GM12878 (cell line): Measurements from ENCODE around the gene LSMEM2. TPM values are rescaled to one million over a fixed set of nuclear protein-coding genes. Genes with fewer than 3 reads are reported as not detected.
A peak's percentile ranks its signal among the peaks of the same experiment; 100 is the strongest.

ENCODE experiments used
- ATAC-seq: fragments of 200-7000 bp; cut with Tn5 transposase; 3 replicates; pipeline ENCODE4 v1.9.1; 2020; ENCODE audit warnings: mild to moderate bottlenecking, moderate library complexity
- BruUV-seq: library from RNA; stranded (reverse); fragments of 400-500 nt; replicated peaks from 2 replicates; lab custom pipeline; 2021; lab: Mats Ljungman, UMichigan
- CTCF ChIA-PET: fragments of 300-600 bp; sonication (Branson Sonifier 250); formaldehyde crosslinking; extraction: SDS; loops from one replicate; lab custom pipeline; 2021; ENCODE audit warnings: inconsistent platforms; lab: Yijun Ruan, JAX
- POLR2A ChIA-PET: fragments of 350-600 bp; formaldehyde crosslinking; extraction: SDS; loops from one replicate; lab custom pipeline; 2021; ENCODE audit warnings: inconsistent platforms; lab: Charles Lee
- RAD21 ChIA-PET: fragments of 300-600 bp; sonication (Branson Sonifier 250); formaldehyde crosslinking; loops from one replicate; lab custom pipeline; 2023; ENCODE audit warnings: antibody characterized with exemption; ENCODE audit not compliant: unreplicated experiment; lab: Charles Lee
- SMC1A ChIA-PET: fragments of 300-600 bp; sonication (Branson Sonifier 250); formaldehyde crosslinking; loops from one replicate; lab custom pipeline; 2023; ENCODE audit not compliant: unreplicated experiment, uncharacterized antibody; lab: Charles Lee
- DNase-seq: peaks from one replicate; pipeline ENCODE4 v3.0.0-alpha.2; 2011; ENCODE audit warnings: low read depth, low spot score
- FAIRE-seq: peaks from 3 replicates; lab custom pipeline; 2011; peaks lifted over from hg19 to GRCh38; lab: Jason Lieb, UNC
- H2AFZ ChIP-seq: 2 replicates; pipeline ENCODE4 v1.6.0; 2011; ENCODE audit warnings: low read depth, low read length, control low read depth; ENCODE audit not compliant: control insufficient read depth
- H3K27ac ChIP-seq: 2 replicates; pipeline ENCODE4 v1.5.1; 2011; ENCODE audit warnings: control low read depth; ENCODE audit not compliant: control insufficient read depth, insufficient read depth
- H3K27me3 ChIP-seq, 2 experiments: replicated peaks in 1 of 2; 2 replicates each; pipeline versions ENCODE4 v1.6.0 to v1.6.1; 2011; ENCODE audit warnings: low read length in 1 of 2; ENCODE audit not compliant: control insufficient read depth in 2 of 2, insufficient read depth in 2 of 2
- H3K36me3 ChIP-seq, 2 experiments: 2 replicates each; pipeline ENCODE4 v1.5.1; 2011; ENCODE audit warnings: low read length in 1 of 2; ENCODE audit not compliant: control insufficient read depth in 2 of 2, insufficient read depth in 2 of 2
- H3K4me1 ChIP-seq: 2 replicates; pipeline ENCODE4 v1.6.1; 2011; ENCODE audit warnings: mild to moderate bottlenecking, low read length, moderate library complexity, mixed read lengths; ENCODE audit not compliant: control insufficient read depth, insufficient read depth
- H3K4me2 ChIP-seq: 2 replicates; pipeline ENCODE4 v1.6.0; 2011; ENCODE audit warnings: control low read depth; ENCODE audit not compliant: control insufficient read depth, insufficient read depth
- H3K4me3 ChIP-seq: fragments of 200-600 bp; sonication (generic); 2 replicates; pipeline ENCODE4 v1.5.1; 2016
- H3K79me2 ChIP-seq: 2 replicates; pipeline ENCODE4 v1.6.0; 2011; ENCODE audit warnings: low read length; ENCODE audit not compliant: control insufficient read depth, insufficient read depth
- H3K9ac ChIP-seq: 2 replicates; pipeline ENCODE4 v1.8.0; 2011; ENCODE audit warnings: low read length, control low read depth, mixed read lengths; ENCODE audit not compliant: control insufficient read depth, insufficient read depth
- H3K9me3 ChIP-seq: replicated peaks from 3 replicates; pipeline ENCODE4 v1.5.1; 2011; ENCODE audit warnings: mild to moderate bottlenecking, low read length; ENCODE audit not compliant: control insufficient read depth, insufficient read depth
- H4K20me1 ChIP-seq: 2 replicates; pipeline ENCODE4 v1.6.0; 2011; ENCODE audit not compliant: control insufficient read depth, insufficient read depth
- CBFB ChIP-seq: IDR thresholded peaks from 2 replicates; pipeline ENCODE4 v1.6.1; 2016; ENCODE audit warnings: antibody characterized with exemption, low read depth
- CTCF ChIP-seq, 3 experiments: IDR thresholded peaks in 2 of 3; conservative IDR thresholded peaks in 1 of 3; 2 replicates each; pipeline ENCODE4 v1.5.1; 2011; ENCODE audit warnings: low read depth in 3 of 3, low read length in 3 of 3, mild to moderate bottlenecking in 3 of 3, control low read depth in 2 of 3, moderate library complexity in 2 of 3, inconsistent platforms in 1 of 3, mixed read lengths in 1 of 3; ENCODE audit not compliant: control insufficient read depth in 2 of 3, insufficient read depth in 1 of 3; ENCODE audit errors: extremely low read depth in 1 of 3
- ELK1 ChIP-seq: IDR thresholded peaks from 2 replicates; pipeline ENCODE4 v1.6.1; 2012; ENCODE audit warnings: low read depth, low read length, improper control_type of control experiment
- HDAC6 ChIP-seq: fragments of 200-600 bp; sonication (generic); IDR thresholded peaks from one replicate; pipeline ENCODE4 v1.8.0; 2017; ENCODE audit warnings: antibody characterized with exemption; ENCODE audit not compliant: unreplicated experiment
- PAX5 ChIP-seq: IDR thresholded peaks from 2 replicates; pipeline ENCODE4 v1.6.1; 2011; ENCODE audit warnings: low read depth, low read length, borderline replicate concordance
- SMARCA5 ChIP-seq: fragments of 450-650 bp; IDR thresholded peaks from 2 replicates; pipeline ENCODE4 v1.6.1; 2017; ENCODE audit warnings: mild to moderate bottlenecking
- SP1 ChIP-seq: IDR thresholded peaks from one replicate; pipeline ENCODE4 v1.6.1; 2011; ENCODE audit warnings: low read depth, low read length
- SRF ChIP-seq, 2 experiments: IDR thresholded peaks; 2 replicates each; pipeline ENCODE4 v1.6.1; 2011; ENCODE audit warnings: low read depth in 2 of 2, low read length in 2 of 2, mild to moderate bottlenecking in 1 of 2, moderate library complexity in 1 of 2
- ZBTB11 ChIP-seq: fragments of 450-650 bp; formaldehyde crosslinking; IDR thresholded peaks from 2 replicates; pipeline ENCODE4 v1.5.0; 2022; ENCODE audit warnings: mild to moderate bottlenecking, missing genetic modification characterization
- ZBTB4 ChIP-seq: fragments of 450-650 bp; formaldehyde crosslinking; IDR thresholded peaks from 2 replicates; pipeline ENCODE4 v1.4.0; 2022; ENCODE audit warnings: mild to moderate bottlenecking, moderate library complexity
- WGBS: methylation state at CpG from one replicate; pipeline ENCODE4 v1.1.6; 2016; ENCODE audit warnings: low lambda C conversion rate; ENCODE audit not compliant: insufficient replicate concordance, insufficient coverage; ENCODE audit errors: missing lambda C conversion rate; 5-methylcytosine and 5-hydroxymethylcytosine counted together
- in situ Hi-C: fragments of 300-500 bp; cut with MboI; formaldehyde crosslinking; loops from 9 replicates; pipeline ENCODE4 v1.14.3; 2018; ENCODE audit warnings: mixed read lengths
- intact Hi-C: fragments of 100-400 bp; cut with micrococcal nuclease; formaldehyde crosslinking; loops from one replicate; pipeline ENCODE4 v1.14.2; 2022; ENCODE audit not compliant: unreplicated experiment
- polyA plus RNA-seq, 11 experiments: library from polyadenylated mRNA; depleted of rRNA in 4 of 11; unstranded in 6 of 11; stranded (reverse) in 5 of 11; fragments of >200 nt; fragmentation: Nextera tagmentation in 4 of 11; fragmentation: Illumina TruSeq in 1 of 11; extraction: Ambion mirVana in 4 of 11; extraction: Trizol in 1 of 11; gene quantifications; 1 replicate in 1 of 11; 2 replicates in 10 of 11; pipeline versions ENCODE4 v1.2.1 to v1.2.3, GENCODE V29; 2011 to 2016; ENCODE audit warnings: inconsistent platforms in 2 of 11, missing spikeins in 2 of 11, low read depth in 1 of 11
- total RNA-seq, 4 experiments: library from RNA; depleted of rRNA in 3 of 4; stranded (reverse); fragments of >200 nt in 3 of 4; fragmentation: Illumina TruSeq in 1 of 4; extraction: Trizol in 1 of 4; gene quantifications; 2 replicates each; pipeline versions ENCODE4 v1.2.1 to v1.2.3, GENCODE V29; 2013 to 2021

LSMEM2 gene
- total and polyA plus RNA-seq, 10 of the 15 experiments (the other 5 are each of a cell fraction or from before 2014, with no cell fraction given): 0.17 TPM; not detected in 9

- Histone ChIP-seq H3K27ac (no peak overlapping the region), H3K79me2 (no peaks in the 10 kb centered on the region), H3K4me2 (peak overlapping the region; percentile 52), H3K9me3 (peaks cover 13% of the 10 kb centered on the region; the same call in 1 of the 3 replicates), H4K20me1 (no peaks in the 10 kb centered on the region), H3K4me3 (peak overlapping the region; percentile 72; the same call in 1 of the 2 replicates), H2AFZ (peak overlapping the region; percentile 46), H3K9ac (peak overlapping the region; percentile 69; the same call in 1 of the 2 replicates), H3K27me3 (no peaks in the 10 kb centered on the region), H3K36me3 (peaks cover 12 to 24% of the 10 kb centered on the region in 2 experiments; a peak in 3 of 4 replicates), H3K4me1 (peaks cover 14% of the 10 kb centered on the region)
- ATAC-seq (peak; percentile 98), DNase-seq (no peak), FAIRE-seq (peak; percentile 90)
- RAD21 ChIA-PET: interaction anchor here (0.8 to 2.2 kb wide), 8 partner anchors 12 to 65 kb away, joined by 3 to 18 read pairs (median 6); no protein-coding TSS in a partner anchor
- in situ Hi-C loops (no loop called here), intact Hi-C loops (no loop called here)
- WGBS: 11% methylated on average over 44 of the region's 70 CpGs
- BruUV-seq: no TSS peak
- POLR2A ChIA-PET: interaction anchor here (0.6 to 1.9 kb wide), 7 partner anchors 12 to 506 kb away, joined by 3 to 7 read pairs (median 4); partner anchors contain the start of genes GNAI2 and LSMEM2
- SMC1A ChIA-PET: interaction anchor here (0.5 to 2.9 kb wide), 4 partner anchors 12 to 342 kb away, joined by 3 to 10 read pairs (median 4); no protein-coding TSS in a partner anchor
- CTCF ChIA-PET: interaction anchor here (0.6 to 7.9 kb wide), 15 partner anchors 9 to 134 kb away, joined by 3 to 44 read pairs (median 5); partner anchors contain the start of genes GNAI2, HYAL3, IFRD2 and NAA80
- peak; percentile 66 for TF ChIP-seq SP1
- TF ChIP-seq PAX5: peak; percentile 95
- 0 out of 2 replicates have a peak, but pooled peaks have one; percentile 17 for TF ChIP-seq ELK1
- TF ChIP-seq SRF (IDR thresholded peaks at IDR 0.05; ENCODE audit: low read depth in 2 of 2, low read length in 2 of 2): peak in 1 of 2 experiments; percentile 51; a peak in 1 of 4 replicates
- TF ChIP-seq CBFB: peak; percentile 11; the same call in 1 of the 2 replicates
- peak; percentile 41; the same call in 1 of the 2 replicates for TF ChIP-seq ZBTB4
- peak; percentile 91 to 98 (median 96) for TF ChIP-seq CTCF (IDR thresholded peaks at IDR 0.05 in 2 of 3, conservative IDR thresholded peaks at IDR 0.05 in 1 of 3; ENCODE audit: control insufficient read depth in 2 of 3, extremely low read depth in 1 of 3, insufficient read depth in 1 of 3, low read depth in 3 of 3, low read length in 3 of 3)
- no peak for TF ChIP-seq ZBTB11
- TF ChIP-seq SMARCA5: peak; percentile 90
- TF ChIP-seq HDAC6: no peak
These were observed 18.6 kb upstream of the LSMEM2 start for GRCh38 chr3:50260027-50260941.
